ENCODE results near the gene RAB8B.

DNA sequence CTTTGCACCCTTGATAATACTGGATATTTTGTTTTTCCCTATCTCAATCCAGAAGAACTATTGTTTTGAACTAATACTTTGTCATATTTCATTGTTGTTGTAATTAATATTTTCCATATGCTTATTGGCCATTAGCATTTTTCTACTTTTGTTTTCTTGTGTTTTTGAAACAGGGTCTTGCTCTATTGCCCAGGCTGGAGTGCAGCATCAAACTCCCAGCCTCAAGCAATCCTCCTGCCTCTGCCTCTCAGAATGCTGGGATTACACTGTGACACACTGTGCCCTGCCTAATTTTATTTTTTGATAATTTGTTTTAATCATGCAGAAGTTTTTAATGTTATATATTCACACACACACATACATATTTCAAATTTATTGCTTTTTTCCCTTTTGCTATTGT, 28.8 kb upstream of the RAB8B start:
- TF ChIP-seq EZH2 (IDR thresholded peaks at IDR 0.05; ENCODE audit: borderline replicate concordance): no peak
- TF ChIP-seq, protein P1, sequence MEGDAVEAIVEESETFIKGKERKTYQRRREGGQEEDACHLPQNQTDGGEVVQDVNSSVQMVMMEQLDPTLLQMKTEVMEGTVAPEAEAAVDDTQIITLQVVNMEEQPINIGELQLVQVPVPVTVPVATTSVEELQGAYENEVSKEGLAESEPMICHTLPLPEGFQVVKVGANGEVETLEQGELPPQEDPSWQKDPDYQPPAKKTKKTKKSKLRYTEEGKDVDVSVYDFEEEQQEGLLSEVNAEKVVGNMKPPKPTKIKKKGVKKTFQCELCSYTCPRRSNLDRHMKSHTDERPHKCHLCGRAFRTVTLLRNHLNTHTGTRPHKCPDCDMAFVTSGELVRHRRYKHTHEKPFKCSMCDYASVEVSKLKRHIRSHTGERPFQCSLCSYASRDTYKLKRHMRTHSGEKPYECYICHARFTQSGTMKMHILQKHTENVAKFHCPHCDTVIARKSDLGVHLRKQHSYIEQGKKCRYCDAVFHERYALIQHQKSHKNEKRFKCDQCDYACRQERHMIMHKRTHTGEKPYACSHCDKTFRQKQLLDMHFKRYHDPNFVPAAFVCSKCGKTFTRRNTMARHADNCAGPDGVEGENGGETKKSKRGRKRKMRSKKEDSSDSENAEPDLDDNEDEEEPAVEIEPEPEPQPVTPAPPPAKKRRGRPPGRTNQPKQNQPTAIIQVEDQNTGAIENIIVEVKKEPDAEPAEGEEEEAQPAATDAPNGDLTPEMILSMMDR (IDR thresholded peaks at IDR 0.05; ENCODE audit: poor library complexity): no peak
- no peak for TF ChIP-seq EZH2phosphoT487 (IDR thresholded peaks at IDR 0.05; ENCODE audit: low read depth, severe bottlenecking, unreplicated experiment)
